ENCODE measurements around the gene ROR2.

Gene ROR2

DNA sequence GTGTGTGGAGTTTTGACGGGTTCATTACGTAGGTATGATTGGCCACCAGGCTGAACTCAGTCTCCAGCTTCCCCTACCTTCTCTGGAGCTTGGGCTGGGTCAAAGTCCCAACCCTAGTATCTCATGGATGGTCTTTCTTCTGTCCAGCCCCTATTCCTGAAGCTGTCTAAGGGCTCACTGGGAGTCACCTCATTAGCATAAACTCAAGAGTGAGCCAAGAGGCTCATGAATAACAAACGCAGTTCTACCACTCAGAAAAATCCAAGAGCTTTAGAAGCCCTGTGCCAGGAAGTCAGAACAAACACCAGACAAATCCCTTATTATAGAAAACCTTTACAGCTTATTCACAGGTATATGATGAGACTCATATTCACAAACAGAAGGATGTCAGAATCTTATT lies 346.1 kb downstream of the ROR2 start:
- no peak for DNase-seq

DNA sequence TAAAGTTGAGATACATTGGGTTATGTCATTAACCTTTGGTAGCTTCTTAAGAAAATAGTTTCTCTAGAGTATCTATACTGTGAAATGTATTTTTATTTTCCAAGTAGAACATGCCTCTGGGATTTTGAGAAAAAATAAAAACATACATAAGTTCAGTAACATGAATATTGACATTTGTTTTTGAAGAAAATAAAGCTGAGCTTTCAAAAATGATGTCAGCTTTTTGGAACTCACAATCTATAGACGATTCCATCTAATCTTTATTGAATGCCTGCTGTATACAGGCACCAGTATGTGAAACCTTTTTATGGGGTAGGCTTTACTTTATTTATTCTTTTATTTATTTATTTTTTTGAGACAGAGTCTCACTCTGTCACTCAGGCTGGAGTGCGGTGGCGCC lies 350.5 kb downstream of the ROR2 start:
- DNase-seq = no peak

- no peak for DNase-seq
Measured at GRCh38 chr9:91591627-91592026, 358.4 kb downstream of the ROR2 start.

- DNase-seq = no peak
Measured at GRCh38 chr9:91589101-91589553, 360.9 kb downstream of the ROR2 start.

GRCh38 chr9:91586282-91586681 lies 363.7 kb downstream of the ROR2 start:
- no peak for DNase-seq

DNA sequence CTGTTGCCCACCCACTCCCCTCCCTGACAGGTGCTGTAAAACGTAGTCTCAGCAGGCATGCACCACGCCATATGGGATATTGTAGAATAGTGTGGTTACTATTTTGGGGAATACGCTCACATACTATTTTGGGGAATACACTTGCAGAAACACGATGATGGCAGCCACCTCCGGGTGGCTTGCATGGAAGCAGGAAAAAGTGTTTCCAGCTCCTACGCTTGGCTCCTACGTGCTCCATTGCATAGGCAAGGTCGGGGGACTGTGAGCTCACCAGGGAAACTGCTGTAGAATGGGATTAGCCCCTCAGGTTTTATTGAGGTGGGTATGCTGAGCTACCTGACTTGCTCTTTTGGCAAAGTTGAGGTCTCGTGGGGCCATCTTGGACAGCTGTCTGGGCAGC lies 366.1 kb downstream of the ROR2 start:
- DNase-seq = no peak

GRCh38 chr9:91583161-91583875 lies 366.7 kb downstream of the ROR2 start:
- DNase-seq = no peak

DNA sequence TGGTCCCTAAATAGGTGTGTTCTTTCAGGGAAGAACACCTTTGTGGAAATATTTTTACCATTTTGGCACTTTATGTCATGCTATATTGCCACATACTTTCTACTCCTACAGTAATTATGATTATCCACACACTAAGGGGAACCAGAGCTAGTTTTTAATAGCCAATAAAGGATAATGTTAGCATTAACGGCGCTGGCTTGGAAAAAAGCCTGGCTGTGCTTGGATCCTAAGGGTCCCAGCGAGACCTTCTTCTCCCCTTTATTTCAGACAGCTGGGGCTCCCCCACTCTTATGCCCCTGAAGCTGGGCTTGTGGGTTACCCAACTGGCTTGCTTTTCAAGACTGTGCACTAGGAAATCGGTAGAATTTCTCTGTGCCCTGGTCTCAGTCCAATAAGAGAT lies 367.8 kb downstream of the ROR2 start:
- DNase-seq = no peak

- DNase-seq = no peak
Measured at GRCh38 chr9:91580136-91580535, 369.9 kb downstream of the ROR2 start.

GRCh38 chr9:91578911-91579310 lies 371.1 kb downstream of the ROR2 start:
- no peak for DNase-seq

DNA sequence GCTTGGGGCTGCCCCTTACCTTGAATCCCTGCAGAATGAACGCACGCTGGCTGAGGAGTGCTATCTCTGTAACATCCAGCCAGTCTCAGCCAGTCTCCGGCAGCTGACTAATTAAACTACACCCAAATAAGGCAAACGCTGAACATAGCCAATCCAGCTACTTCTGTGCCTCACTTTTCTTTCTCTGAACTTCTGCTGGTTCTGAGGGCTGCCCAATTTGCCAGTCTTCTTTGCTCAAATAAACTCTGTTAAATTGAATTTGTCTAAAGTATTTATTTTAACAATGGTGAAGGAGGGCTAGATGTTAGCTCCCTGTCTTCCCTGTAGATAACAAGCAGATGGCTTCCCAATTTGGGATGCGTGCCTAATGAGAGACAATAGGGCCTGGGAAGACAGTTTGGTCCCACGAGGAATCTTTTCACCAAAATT lies 372.4 kb downstream of the ROR2 start:
- DNase-seq = no peak

DNA sequence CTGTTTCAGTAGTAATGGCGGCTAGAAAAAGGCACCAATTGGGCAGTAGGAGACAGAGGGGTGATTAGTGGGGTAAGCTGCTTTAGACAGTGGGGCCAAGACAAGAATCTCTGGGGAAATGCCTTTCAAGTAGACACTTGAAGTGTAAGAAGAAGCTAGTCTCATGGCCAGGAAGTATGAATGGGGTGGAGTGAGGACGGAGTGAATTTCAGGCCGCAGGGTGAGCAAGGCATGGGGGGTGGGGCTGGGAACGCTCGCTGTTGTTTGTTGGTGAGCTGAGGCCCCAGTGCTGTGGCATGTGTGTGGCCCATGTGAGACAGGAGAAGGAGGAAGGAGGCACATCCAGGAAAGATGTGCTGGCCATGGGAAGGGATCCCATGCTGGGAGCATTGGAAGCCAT lies 377.2 kb downstream of the ROR2 start:
- no peak for DNase-seq

- no peak for DNase-seq
Measured at GRCh38 chr9:91572044-91572443, 378.0 kb downstream of the ROR2 start.

DNA sequence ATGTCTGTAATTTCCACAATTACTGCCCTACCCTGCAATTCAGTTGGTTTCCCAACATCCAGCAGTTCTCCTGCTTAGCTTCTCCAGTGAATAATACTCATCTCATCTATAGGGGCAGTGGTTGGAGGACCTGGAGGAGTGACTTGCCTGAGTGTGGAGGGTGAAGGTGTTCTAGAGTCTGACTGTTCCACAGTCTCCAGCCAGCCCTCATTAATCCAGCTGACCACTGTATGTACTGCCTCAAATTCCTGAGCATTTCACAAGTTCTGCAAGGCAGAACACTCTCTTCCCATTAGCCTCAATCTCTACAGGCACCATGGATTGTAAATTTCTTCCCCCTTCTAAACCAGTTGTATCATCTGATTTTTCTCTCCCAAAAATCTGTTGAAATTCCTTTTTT lies 379.0 kb downstream of the ROR2 start:
- no peak for DNase-seq

- DNase-seq = no peak
Measured at GRCh38 chr9:91567642-91568274, 382.3 kb downstream of the ROR2 start.

- DNase-seq = no peak
Measured at GRCh38 chr9:91564081-91564670, 385.9 kb downstream of the ROR2 start.

GRCh38 chr9:91562416-91562815 lies 387.6 kb downstream of the ROR2 start:
- no peak for DNase-seq

DNA sequence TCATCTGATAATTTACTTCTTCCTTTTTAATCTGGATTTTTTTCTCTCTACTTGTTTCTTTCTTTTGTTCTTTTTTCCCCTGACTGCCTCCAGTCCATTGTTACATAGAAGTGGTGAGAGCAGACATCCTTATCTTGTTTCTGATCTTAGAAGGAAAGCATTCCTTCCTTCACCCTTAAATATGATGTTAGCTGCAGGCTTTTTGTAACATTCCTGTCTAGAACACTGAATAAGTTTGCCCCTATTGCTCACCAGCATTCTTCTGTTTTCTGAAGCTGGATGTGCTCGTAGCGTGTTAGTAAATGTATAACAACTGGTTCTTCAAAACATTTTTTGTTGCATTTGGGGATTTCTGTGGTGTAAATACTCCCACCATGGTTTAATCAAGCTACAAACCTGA lies 389.7 kb downstream of the ROR2 start:
- no peak for DNase-seq

DNA sequence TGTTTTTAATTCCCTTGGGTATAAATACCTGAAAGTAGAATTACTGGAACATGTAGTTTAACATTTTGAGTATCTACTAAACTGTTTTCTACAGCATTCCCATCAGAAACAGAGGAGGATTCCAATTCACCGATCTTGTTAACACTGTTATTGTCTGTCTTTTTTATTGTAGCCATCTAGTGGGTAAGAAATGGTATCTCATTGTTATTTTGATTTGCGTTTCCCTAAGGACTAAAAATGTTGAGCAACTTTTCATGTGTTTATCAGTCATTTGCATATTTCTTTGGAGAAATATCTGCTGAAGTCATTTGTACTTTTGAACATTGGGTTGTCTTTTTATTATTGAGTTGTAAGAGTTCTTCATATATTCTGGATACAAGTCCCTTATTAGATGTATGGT lies 391.1 kb downstream of the ROR2 start:
- no peak for DNase-seq

GRCh38 chr9:91558395-91558794 lies 391.6 kb downstream of the ROR2 start:
- DNase-seq = no peak

DNA sequence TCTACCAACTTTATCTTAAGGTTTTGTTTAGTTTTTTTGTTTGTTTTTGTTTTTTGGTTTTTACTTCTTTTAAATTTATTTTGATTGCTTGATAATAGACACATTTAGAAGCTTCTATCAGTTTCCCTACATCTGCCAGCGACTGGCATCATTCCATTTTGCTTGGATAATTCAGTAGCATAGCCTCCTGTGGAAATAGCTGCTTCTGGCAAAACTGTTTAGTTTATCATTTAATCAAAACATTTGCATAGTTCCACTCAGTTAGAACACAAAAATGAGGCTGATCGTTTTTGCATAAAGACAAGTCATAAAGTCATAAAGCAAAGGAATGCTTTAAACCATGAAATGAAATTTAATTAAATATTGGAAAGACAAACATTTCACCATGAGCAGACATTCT lies 392.7 kb downstream of the ROR2 start:
- no peak for DNase-seq

- no peak for DNase-seq
Measured at GRCh38 chr9:91555132-91555531, 394.9 kb downstream of the ROR2 start.

- no peak for DNase-seq
Measured at GRCh38 chr9:91549177-91549576, 400.9 kb downstream of the ROR2 start.

DNA sequence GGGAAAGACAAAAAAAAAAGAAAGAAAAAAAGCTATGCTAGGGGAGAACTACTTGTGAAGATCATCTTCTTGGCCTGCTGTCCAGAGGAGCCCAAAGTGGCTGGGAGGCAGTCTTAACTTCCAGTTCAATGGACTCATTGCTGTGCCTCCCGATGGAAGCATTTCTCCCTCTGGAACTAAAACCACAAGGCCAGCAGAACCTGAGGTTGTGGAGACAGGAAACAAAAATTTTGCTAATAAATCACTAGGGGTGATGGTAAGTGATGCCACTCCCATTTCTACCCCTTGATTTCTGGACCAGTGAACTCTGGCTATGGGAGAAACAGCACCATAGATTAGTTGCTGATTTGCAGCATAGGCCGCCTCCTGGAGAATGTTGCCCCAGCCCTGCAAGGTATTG lies 402.9 kb downstream of the ROR2 start:
- no peak for DNase-seq

GRCh38 chr9:91546574-91546973 lies 403.5 kb downstream of the ROR2 start:
- DNase-seq = no peak

Measured in activated CD4-positive, alpha-beta T cell treated with anti-CD3 and anti-CD28 coated beads, Interleukin-2, amount 50 U/mL, for 1 hour (primary cell).